Measurements from ENCODE around the gene PTGFRN.

The PTGFRN gene

GRCh38 chr1:117000142-117000541 lies 90.4 kb downstream of the PTGFRN start:
- peaks cover 13% of the 10 kb centered on the region for H3K36me3 Mint-ChIP-seq (ENCODE audit: low read depth)
- no peak overlapping the region for H3K4me3 Mint-ChIP-seq
- no peak overlapping the region for H3K27ac Mint-ChIP-seq
- H3K4me1 Mint-ChIP-seq: peaks cover 15% of the 10 kb centered on the region
- TF ChIP-seq CTCF (IDR thresholded peaks at IDR 0.05; ENCODE audit: unreplicated experiment in 3 of 3): no peak
- H3K27me3 Mint-ChIP-seq (ENCODE audit: low read depth): no peaks in the 10 kb centered on the region
- no peaks in the 10 kb centered on the region for H3K9me3 Mint-ChIP-seq

GRCh38 chr1:117001254-117001927 lies 91.7 kb downstream of the PTGFRN start, which contains the start of gene CD101:
TSS of gene CD101 (plus strand) at chr1:117001760. CDS start at chr1:117001818, 58 bp downstream.
- Mint-ChIP-seq H3K27ac (no peak within 1 kb of the TSS), H3K9me3 (no peaks in the 10 kb centered on the region), H3K4me1 (peaks cover 15% of the 10 kb centered on the region), H3K36me3 (ENCODE audit: low read depth) (peaks cover 13% of the 10 kb centered on the region), H3K27me3 (ENCODE audit: low read depth) (no peaks in the 10 kb centered on the region), H3K4me3 (no peak within 1 kb of the TSS)
- no peak for TF ChIP-seq CTCF (IDR thresholded peaks at IDR 0.05; ENCODE audit: unreplicated experiment in 3 of 3)

- Mint-ChIP-seq H3K4me1 (peaks cover 7% of the 10 kb centered on the region), H3K4me3 (no peak overlapping the region), H3K9me3 (no peaks in the 10 kb centered on the region), H3K27me3 (ENCODE audit: low read depth) (no peaks in the 10 kb centered on the region), H3K36me3 (ENCODE audit: low read depth) (peaks cover 5% of the 10 kb centered on the region), H3K27ac (peak overlapping the region; percentile 74 to 80 (median 79))
- no peak for TF ChIP-seq CTCF (IDR thresholded peaks at IDR 0.05; ENCODE audit: unreplicated experiment in 3 of 3)
These were observed 93.6 kb downstream of the PTGFRN start for GRCh38 chr1:117003223-117003875.

- no peak overlapping the region for H3K4me3 Mint-ChIP-seq
- H3K27me3 Mint-ChIP-seq (ENCODE audit: low read depth): no peaks in the 10 kb centered on the region
- TF ChIP-seq CTCF (IDR thresholded peaks at IDR 0.05; ENCODE audit: unreplicated experiment in 3 of 3): no peak
These were observed 98.0 kb downstream of the PTGFRN start for GRCh38 chr1:117007719-117008013.

GRCh38 chr1:117008656-117009055 lies 98.9 kb downstream of the PTGFRN start:
- no peaks in the 10 kb centered on the region for H3K9me3 Mint-ChIP-seq
- H3K4me1 Mint-ChIP-seq: peaks cover 19% of the 10 kb centered on the region
- H3K27me3 Mint-ChIP-seq (ENCODE audit: low read depth): no peaks in the 10 kb centered on the region
- TF ChIP-seq CTCF (IDR thresholded peaks at IDR 0.05; ENCODE audit: unreplicated experiment in 3 of 3): no peak
- H3K36me3 Mint-ChIP-seq (ENCODE audit: low read depth): no peaks in the 10 kb centered on the region
- no peak overlapping the region for H3K27ac Mint-ChIP-seq
- no peak overlapping the region for H3K4me3 Mint-ChIP-seq

More at GRCh38 chr1:117007719-117008013, 98.0 kb downstream of the PTGFRN start:
- Mint-ChIP-seq H3K36me3 (ENCODE audit: low read depth) (no peaks in the 10 kb centered on the region), H3K27ac (no peak overlapping the region), H3K4me1 (peaks cover 25% of the 10 kb centered on the region), H3K9me3 (no peaks in the 10 kb centered on the region)

GRCh38 chr1:117009132-117009531 lies 99.4 kb downstream of the PTGFRN start:
- H3K4me1 Mint-ChIP-seq: peaks cover 18% of the 10 kb centered on the region
- no peak for TF ChIP-seq CTCF (IDR thresholded peaks at IDR 0.05; ENCODE audit: unreplicated experiment in 3 of 3)
- no peak overlapping the region for H3K27ac Mint-ChIP-seq
- H3K36me3 Mint-ChIP-seq (ENCODE audit: low read depth): no peaks in the 10 kb centered on the region
- H3K9me3 Mint-ChIP-seq: no peaks in the 10 kb centered on the region
- no peak overlapping the region for H3K4me3 Mint-ChIP-seq
- H3K27me3 Mint-ChIP-seq (ENCODE audit: low read depth): no peaks in the 10 kb centered on the region
